Erythroblast (primary cell): ENCODE results near the gene OR2AG2.

Experiments
- GATA1 ChIP-seq: IDR thresholded peaks from 2 replicates; pipeline ENCODE4 v1.6.1; 2011; ENCODE audit warnings: low read depth, mild to moderate bottlenecking, control low read depth, low read length, moderate library complexity
- POLR2A ChIP-seq: IDR thresholded peaks from 2 replicates; pipeline ENCODE4 v1.6.1; 2011; ENCODE audit warnings: mild to moderate bottlenecking, low read length

DNA sequence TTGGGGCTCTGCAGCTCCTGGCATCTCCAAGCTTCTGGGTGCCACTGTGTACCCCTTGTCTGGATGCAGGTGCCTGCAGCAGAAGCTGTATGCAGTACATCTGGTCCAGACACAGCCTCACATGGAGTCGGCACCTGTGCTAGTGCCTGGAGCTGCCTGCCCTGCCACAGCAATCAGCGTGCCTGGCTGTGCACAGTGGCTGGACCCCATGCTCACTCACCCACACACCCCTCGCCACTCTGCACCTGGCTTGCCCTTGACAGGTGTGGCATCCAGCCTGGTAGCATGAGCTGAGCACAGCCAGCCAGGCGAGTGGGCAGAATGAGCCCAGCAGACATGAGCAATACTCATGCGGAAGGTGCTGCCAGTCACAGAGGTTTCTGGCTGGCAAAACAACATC lies 47.2 kb upstream of the OR2AG2 start:
- TF ChIP-seq POLR2A (no peak), GATA1 (no peak)
